Measurements from ENCODE around the gene VCX3A. TPM values are rescaled to one million over a fixed set of nuclear protein-coding genes. Genes with fewer than 3 reads are reported as not detected.

Gene VCX3A
- total RNA-seq, 4 donors from 2014 or later: not detected

DNA sequence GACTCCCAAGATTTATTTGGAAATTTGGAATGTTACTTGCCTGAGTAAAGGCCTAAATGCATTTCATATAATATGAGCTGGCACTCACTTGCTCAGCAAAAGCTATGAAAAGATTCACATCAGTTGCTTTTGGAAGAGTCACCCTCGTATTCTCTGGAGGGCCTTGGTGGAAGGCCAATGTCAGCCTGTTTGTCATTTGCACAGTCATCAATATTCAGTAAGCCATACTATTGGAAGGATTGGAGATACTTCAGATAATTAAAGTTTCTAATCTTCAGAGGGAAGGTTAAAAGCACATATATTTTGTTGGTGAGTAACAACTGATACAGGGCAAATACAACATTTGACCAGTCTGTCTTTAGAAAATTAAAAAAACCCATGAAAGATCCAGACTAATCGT is 36.6 kb downstream of the VCX3A start:
- TF ChIP-seq, protein P1, sequence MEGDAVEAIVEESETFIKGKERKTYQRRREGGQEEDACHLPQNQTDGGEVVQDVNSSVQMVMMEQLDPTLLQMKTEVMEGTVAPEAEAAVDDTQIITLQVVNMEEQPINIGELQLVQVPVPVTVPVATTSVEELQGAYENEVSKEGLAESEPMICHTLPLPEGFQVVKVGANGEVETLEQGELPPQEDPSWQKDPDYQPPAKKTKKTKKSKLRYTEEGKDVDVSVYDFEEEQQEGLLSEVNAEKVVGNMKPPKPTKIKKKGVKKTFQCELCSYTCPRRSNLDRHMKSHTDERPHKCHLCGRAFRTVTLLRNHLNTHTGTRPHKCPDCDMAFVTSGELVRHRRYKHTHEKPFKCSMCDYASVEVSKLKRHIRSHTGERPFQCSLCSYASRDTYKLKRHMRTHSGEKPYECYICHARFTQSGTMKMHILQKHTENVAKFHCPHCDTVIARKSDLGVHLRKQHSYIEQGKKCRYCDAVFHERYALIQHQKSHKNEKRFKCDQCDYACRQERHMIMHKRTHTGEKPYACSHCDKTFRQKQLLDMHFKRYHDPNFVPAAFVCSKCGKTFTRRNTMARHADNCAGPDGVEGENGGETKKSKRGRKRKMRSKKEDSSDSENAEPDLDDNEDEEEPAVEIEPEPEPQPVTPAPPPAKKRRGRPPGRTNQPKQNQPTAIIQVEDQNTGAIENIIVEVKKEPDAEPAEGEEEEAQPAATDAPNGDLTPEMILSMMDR (IDR thresholded peaks at IDR 0.05): no peak
- TF ChIP-seq POLR2A (IDR thresholded peaks at IDR 0.05): no peak
- Histone ChIP-seq H3K27me3 (no peaks in the 10 kb centered on the region), H3K4me3 (no peak overlapping the region), H3K27ac (no peak overlapping the region), H3K4me1 (no peaks in the 10 kb centered on the region), H3K36me3 (no peaks in the 10 kb centered on the region), H3K9me3 (no peaks in the 10 kb centered on the region)
- no peak for DNase-seq

Data from Peyer's patch (tissue), 4 donors.